Measurements from ENCODE around the gene CARMIL3.
A peak's percentile ranks its signal among the peaks of the same experiment; 100 is the strongest.

The CARMIL3 gene

DNA sequence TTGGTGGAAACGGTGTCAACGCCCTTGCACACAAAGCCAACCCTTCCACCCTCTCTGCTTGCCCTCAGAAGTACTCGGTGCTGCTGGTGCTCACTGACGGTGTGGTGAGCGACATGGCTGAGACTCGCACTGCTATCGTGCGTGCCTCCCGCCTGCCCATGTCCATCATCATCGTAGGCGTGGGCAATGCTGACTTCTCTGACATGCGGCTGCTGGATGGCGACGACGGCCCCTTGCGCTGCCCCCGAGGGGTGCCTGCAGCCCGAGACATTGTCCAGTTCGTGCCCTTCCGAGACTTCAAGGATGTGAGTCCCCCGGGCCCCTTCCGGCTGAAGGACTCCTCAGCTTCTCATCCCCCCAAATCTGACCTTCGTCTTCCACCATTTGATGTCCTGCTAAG, 25.3 kb downstream of the CARMIL3 start:
- DNase-seq, result no peak

GRCh38 chr14:24078146-24078545, 26.3 kb downstream of the CARMIL3 start:
- no peak for DNase-seq

DNA sequence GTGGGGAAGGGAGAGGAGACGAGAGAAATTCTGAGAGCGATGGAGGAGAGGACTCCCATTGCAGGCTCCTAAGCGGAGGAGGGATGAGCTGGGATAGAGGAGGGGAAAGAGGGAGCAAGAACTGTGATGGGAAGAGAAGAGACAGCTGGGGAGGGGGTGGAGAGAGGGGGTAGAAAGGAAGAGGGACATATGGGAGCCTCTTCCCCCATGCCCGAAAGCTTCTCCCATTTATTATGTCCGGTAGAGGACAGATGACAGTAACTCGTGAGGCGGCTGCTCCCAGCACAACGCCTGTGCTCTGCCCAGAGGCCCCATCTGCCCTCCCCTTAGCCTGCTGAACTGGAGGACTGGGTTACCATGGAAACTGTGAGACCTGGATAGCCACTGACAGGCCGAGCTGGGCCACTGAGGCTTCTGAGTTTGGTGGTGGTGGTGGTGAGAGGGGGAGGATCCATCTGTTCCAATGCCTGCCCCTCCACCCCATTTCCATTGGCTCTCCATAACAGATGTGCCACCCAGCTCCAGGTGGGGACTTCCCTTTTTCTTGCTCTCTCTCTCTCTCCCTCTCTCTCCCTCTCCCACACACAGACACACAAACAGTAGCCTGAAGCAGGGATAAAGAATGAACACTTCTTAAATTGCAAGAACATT, 27.8 kb downstream of the CARMIL3 start:
- DNase-seq, result no peak

GRCh38 chr14:24080142-24080530, 28.3 kb downstream of the CARMIL3 start:
- no peak for DNase-seq

GRCh38 chr14:24080888-24081738, 29.3 kb downstream of the CARMIL3 start:
- DNase-seq, result peak; percentile 62

DNA sequence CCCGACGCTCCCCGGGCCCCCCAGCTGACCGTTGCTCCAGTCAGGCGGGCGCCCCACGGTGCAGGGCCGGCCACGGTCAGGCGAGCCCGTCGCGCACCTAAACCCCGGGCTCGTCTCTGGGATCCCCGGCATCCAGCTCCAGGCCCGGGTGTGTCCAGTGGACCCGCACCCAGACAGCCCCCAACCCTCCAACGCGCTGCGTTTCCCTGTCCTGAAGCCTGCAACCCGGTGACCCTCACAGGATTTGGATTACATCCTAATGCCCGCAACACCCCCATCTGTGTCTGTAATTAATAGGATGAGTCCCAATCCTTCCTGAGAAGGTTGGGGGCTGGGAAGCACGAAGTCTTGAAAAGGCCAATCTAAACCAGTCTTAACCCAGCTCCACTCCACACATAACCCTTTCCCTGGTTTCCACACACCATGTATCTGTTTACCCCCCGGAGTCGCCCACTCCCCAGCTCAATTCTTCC, 30.0 kb downstream of the CARMIL3 start:
- no peak for DNase-seq

DNA sequence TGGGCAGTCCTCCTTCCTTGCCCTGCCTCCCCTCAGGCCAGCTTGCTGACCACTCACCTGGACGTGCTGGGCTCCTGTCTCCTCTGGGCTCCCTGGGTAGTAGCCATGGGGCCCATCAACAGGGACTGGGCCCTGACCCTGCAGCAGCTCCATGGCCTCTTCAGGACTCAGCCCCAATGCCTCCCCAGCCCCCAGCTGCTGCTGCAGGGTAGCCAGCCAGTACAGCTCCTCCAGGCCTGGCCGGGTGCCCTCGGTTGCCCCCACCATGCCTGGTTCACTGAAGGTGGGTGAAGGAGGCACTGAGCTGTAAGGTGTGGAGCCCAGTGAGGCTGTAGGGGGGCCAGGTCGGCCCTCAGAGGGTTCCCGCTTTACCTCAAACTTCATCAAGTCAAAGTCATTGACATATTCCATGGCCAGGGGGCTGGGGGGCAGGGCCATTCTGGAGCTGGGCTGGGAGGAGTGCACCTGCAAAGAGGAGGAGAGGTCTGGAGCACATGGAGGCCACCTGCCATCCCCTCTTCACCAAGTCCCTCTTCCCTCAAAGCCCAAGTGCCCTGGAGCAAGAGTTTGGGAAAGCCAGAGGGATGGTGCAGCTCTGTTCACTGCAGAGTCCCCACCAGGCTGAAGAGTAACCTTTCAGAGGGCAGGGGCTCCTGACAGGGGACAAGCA, 30.7 kb downstream of the CARMIL3 start:
- no peak for DNase-seq

- no peak for DNase-seq
Observed at GRCh38 chr14:24083462-24083861, 31.7 kb downstream of the CARMIL3 start.

GRCh38 chr14:24084440-24084839, 32.6 kb downstream of the CARMIL3 start:
- no peak for DNase-seq

- no peak for DNase-seq
Observed at GRCh38 chr14:24085215-24085614, 33.4 kb downstream of the CARMIL3 start.

DNA sequence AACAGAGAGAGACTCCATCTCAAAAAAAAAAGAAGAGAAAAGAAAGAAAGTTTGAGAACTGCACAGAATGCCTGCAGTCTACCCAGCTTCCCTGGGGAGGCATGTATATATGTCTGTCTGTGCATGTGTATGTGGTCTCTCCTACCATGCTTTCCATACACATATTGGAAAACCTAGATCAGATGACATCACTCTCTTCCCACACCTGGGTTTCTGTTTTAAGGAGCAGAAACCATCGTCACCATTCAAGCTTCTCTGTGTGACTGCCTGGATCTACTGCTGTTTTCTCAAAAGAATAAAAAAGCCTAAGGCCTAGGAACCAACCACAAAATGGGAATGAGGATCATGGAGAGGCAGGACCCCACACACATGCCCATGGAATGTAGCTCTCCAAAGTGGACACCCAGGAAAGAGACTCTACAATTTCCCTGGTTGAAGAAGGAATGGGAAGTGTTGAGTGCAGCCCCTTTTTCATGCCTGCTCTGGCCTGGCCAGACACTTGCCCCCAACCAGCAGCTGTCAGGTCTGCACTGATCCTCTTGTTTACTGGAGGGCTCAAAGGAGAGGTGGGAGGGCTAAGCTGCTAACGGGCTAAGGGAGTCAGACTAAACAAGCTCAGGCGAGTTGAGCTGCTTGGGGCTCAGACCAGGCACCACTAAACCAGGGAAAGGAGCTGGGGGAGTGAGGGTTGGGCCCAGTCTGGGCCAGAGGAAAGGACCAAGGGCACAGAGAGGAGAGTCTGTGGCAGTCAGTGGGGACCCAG, 34.6 kb downstream of the CARMIL3 start:
- DNase-seq, result no peak

GRCh38 chr14:24087004-24087403, 35.2 kb downstream of the CARMIL3 start:
- DNase-seq, result no peak

DNA sequence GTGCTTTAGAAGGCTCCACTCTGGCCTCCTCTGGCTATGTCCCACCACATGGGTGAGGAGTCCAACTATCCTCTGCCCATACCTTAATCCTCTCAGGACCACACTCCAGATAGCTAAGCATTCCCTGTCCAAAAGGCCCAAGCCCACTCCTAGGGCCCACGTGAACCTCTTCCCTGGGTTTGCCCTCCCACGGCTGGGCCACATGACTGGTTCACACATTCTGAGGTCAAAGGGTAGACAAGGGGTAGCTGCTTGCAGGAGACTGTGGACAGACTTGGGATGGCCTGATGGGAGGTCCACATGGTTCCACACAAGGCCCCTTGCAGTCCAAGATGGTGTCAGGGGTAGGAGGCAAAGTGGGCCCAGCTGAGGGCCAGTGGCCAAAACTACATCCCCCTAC, 36.3 kb downstream of the CARMIL3 start:
- DNase-seq, result no peak

GRCh38 chr14:24089890-24090289, 38.1 kb downstream of the CARMIL3 start:
- no peak for DNase-seq

DNA sequence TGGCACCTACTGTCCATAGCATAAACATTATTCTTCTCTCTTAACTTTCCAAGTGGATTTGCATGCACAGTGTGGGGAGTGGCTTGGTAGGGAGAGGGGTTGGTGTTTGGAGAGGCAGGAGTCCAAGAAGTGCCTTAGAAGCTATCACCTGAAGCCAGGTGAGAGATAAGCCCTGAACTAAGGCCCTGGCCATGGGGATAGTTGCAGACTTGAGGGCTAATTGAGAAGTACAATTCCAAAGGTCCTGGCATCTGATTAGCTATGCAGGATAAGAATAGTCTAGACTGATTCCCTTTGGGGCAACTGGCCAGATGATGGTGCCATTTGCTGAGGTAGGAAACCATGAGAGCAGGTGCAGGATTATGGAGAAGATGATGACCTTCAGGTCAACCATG, 40.3 kb downstream of the CARMIL3 start:
- DNase-seq, result no peak

DNA sequence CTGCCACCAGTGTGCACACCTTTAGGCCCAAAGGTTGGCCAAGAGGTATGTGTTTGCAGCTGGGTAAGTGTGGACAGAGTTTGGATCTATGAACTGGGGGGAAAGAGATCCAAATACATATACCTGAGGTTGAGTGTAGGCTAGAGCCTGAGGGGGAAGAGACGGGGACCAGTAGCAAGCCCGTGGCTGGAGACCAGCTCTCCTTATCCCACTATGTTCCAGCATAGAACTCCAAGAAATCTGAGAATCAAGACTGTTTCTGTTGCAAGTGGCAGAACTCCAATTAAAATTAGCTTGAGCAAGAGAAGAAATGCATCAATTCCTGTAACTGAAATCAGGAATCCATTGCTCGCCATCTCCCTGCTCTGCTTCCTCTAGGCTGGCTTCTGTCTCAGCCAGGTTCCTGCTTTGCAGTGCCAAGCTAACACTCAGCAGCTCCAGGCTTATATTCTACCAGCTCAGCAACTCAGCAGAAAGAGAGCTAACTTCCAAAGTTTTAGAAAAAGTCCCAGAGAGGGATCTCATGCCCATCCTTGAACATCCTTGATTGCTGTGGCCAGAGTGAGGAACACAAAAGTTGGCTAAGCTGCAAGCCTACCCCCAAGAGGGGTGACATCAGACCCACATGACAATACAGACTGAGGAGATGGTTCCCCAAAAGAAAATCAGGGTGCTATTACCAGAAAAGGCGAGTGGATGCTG, 40.8 kb downstream of the CARMIL3 start:
- no peak for DNase-seq

DNA sequence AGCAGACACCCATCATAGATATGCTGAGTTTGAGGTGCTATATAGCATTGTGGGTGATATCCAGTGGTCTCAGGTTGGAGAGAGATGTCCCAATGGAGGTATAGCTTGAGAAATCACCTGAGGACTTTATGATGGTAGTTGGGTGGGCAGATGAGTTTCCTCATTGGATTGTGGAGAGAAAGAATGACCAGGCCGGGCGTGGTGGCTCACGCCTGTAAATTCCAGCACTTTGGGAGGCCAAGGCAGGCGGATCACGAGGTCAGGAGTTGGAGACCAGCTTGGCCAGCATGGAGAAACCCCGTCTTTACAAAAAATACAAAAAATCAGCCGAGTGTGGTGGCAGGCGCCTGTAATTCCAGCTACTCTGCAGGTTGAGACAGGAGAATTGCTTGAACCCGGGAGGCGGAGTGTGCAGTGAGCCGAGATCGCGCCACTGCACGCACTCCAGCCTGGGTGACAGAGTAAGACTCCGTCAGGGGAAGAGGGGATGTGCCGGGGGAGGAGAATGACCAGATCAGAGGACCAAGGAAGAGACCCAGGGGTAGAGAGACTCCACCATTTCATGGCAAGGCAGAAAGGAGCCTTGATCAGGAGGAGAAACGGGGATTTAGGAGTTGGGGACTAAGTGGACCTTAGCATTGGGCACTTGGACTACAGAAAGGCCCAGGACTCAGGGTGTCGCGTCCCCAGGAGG, 41.5 kb downstream of the CARMIL3 start:
- DNase-seq, result no peak

DNA sequence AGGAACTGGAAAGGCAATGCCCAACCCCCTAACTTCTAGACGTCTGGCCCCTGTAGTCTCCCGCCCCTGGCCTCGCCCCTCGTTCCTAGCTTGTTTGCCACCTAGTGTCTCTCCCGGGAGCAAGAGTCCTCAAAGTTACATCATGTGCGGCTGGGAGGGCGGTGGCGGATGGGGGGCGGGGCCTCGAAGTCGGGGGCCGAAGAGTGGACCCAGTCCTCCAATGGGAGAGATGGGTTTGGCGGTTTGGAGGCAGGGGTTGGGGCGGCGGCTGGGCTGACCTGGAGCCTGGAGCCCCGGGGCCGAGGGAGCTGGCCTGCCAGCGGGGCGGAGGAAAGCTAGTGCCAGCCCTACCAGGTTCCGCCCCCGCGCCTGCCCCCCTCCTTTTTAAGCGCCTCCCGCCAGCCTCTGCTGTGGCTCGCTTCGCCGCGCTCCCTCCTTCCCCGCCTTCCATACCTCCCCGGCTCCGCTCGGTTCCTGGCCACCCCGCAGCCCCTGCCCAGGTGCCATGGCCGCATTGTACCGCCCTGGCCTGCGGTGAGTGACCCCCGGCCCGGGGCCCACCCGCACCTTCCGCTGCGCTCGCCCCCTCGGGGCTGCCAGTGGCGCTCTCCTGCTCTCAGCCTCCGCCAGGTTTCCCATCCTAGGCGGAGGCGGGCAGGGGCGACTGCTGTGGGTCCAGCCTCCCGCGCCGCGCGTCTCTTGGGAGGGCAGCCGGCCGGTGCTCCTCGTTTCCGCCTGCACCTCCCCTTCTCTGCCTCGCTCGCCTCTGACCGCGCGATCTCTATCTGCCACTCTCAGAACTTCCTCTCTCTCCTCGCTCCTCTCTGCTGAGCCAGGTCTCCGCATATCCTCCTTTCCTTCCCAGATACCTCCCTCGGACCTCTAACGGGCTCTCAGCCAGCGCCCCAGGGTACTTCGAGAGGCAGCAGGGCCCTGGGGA, 42.4 kb downstream of the CARMIL3 start, which contains the start of gene PCK2:
Gene PCK2, plus strand, starts transcription at position 411 of the 940 bp plus-strand sequence. Its CDS starts 95 bp downstream, at position 506.
- peak; percentile 69 for DNase-seq

DNA sequence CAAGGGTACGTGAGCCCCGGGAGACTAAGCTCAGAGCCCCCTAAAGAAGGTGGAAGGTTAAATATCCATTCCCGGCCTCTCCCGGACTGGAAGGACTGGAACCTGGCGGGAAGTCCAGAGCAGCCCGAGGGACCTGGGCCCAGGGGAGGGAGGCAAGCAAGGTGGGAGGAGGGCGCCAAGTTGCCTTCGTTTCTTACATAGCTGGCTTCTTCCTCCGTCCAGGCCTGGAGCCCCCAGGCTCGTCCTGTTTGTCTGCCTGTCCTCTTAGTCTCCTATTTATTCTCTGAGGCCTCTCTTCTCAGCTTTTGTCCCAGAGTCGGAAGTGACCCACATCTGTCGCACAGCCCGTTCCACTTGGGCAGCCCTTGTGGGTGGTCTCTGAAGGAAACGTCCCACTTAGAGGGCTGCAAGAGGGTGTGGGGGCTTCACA, 43.0 kb downstream of the CARMIL3 start:
- DNase-seq, result no peak
